Measurements from ENCODE around the gene CALML3.

Gene CALML3

GRCh38 chr10:5538892-5539651 is 14.3 kb downstream of the CALML3 start:
- DNase-seq (ENCODE audit: low read depth), result no peak

GRCh38 chr10:5540080-5540479 is 15.3 kb downstream of the CALML3 start:
- no peak for DNase-seq (ENCODE audit: low read depth)

GRCh38 chr10:5540891-5541290 is 16.1 kb downstream of the CALML3 start:
- DNase-seq (ENCODE audit: low read depth), result no peak

GRCh38 chr10:5542100-5542499 is 17.3 kb downstream of the CALML3 start:
- DNase-seq (ENCODE audit: low read depth), result no peak

GRCh38 chr10:5543623-5544022 is 18.9 kb downstream of the CALML3 start:
- DNase-seq (ENCODE audit: low read depth), result no peak

- DNase-seq (ENCODE audit: low read depth), result no peak
Measured at GRCh38 chr10:5544216-5544805, 19.6 kb downstream of the CALML3 start.

- no peak for DNase-seq (ENCODE audit: low read depth)
Measured at GRCh38 chr10:5545011-5545410, 20.2 kb downstream of the CALML3 start.

GRCh38 chr10:5545426-5545777 is 20.6 kb downstream of the CALML3 start:
- no peak for DNase-seq (ENCODE audit: low read depth)

- no peak for DNase-seq (ENCODE audit: low read depth)
Measured at GRCh38 chr10:5545778-5546710, 21.3 kb downstream of the CALML3 start.

GRCh38 chr10:5546891-5547680 is 22.3 kb downstream of the CALML3 start:
- no peak for DNase-seq (ENCODE audit: low read depth)

- DNase-seq (ENCODE audit: low read depth), result no peak
Measured at GRCh38 chr10:5547681-5547930, 22.8 kb downstream of the CALML3 start.

GRCh38 chr10:5547931-5548660 is 23.3 kb downstream of the CALML3 start:
- no peak for DNase-seq (ENCODE audit: low read depth)

- no peak for DNase-seq (ENCODE audit: low read depth)
Measured at GRCh38 chr10:5549462-5550249, 24.9 kb downstream of the CALML3 start.

- DNase-seq (ENCODE audit: low read depth), result no peak
Measured at GRCh38 chr10:5550250-5550545, 25.4 kb downstream of the CALML3 start.

- DNase-seq (ENCODE audit: low read depth), result no peak
Measured at GRCh38 chr10:5550621-5551530, 26.1 kb downstream of the CALML3 start.

GRCh38 chr10:5551531-5552375 is 27.0 kb downstream of the CALML3 start:
- no peak for DNase-seq (ENCODE audit: low read depth)

- no peak for DNase-seq (ENCODE audit: low read depth)
Measured at GRCh38 chr10:5552376-5553321, 27.9 kb downstream of the CALML3 start.

All from activated T-helper 1 cell treated with Interleukin-2 at 50 U/mL for 16 hours (primary cell).